ENCODE data around the gene SLC22A15. TPM values are rescaled to one million over a fixed set of nuclear protein-coding genes. Genes with fewer than 3 reads are reported as not detected.

The SLC22A15 gene
- total RNA-seq (2022): 0.16 and 0.28 TPM in 2 replicates
- percentile 32 among the genes with signal in this experiment for Bru-seq, nascent RNA
- percentile 24 among the genes with signal in this experiment for BruChase-seq, experiment 1, labeled RNA remaining after a 2-hour chase
- BruChase-seq, experiment 2, labeled RNA remaining after a 6-hour chase: percentile 21 among the genes with signal in this experiment
- long read RNA-seq: 0 reads

GRCh38 chr1:115976062-115976920 lies at the start of gene SLC22A15:
Gene SLC22A15 (plus strand): TSS chr1:115976513. CDS start chr1:115976628, 115 bp downstream.
- DNase-seq: peak; percentile 35 to 37
- BruUV-seq (replicated peaks): no TSS peak
- intact Hi-C loops (cut with micrococcal nuclease; ENCODE audit: unreplicated experiment): no loop called here
- Mint-ChIP-seq H3K36me3 (ENCODE audit: insufficient read depth, unreplicated experiment) (no peaks in the 10 kb centered on the region), H3K27ac (ENCODE audit: unreplicated experiment) (no peak within 1 kb of the TSS), H3K9me3 (ENCODE audit: unreplicated experiment) (no peaks in the 10 kb centered on the region), H3K4me1 (ENCODE audit: low read depth, unreplicated experiment) (no peaks in the 10 kb centered on the region), H3K27me3 (ENCODE audit: insufficient read depth, unreplicated experiment) (peaks cover 3% of the 10 kb centered on the region), H3K4me3 (ENCODE audit: unreplicated experiment) (peak within 1 kb of the TSS; percentile 74)
- ChIA-PET CTCF (no interaction called here), POLR2A (no interaction called here)
- no peaks in the 10 kb centered on the region for H3K4me1 ChIP-seq
- peak within 1 kb of the TSS; percentile 44 for H3K4me3 ChIP-seq (ENCODE audit: low read depth, low read length)
- no peaks in the 10 kb centered on the region for H3K9me3 ChIP-seq
- no peak for TF ChIP-seq CTCF (IDR thresholded peaks at IDR 0.05; ENCODE audit: insufficient read depth in 1 of 2, low read depth in 1 of 2, low read length in 1 of 2, severe bottlenecking in 1 of 2, unreplicated experiment in 1 of 2)
- H3K27me3 ChIP-seq (replicated peaks; ENCODE audit: control insufficient read depth, insufficient read depth, low read length): no peaks in the 10 kb centered on the region
- no peaks in the 10 kb centered on the region for H3K36me3 ChIP-seq (ENCODE audit: control insufficient read depth, insufficient read depth, low read length)

- H3K4me1 ChIP-seq: no peaks in the 10 kb centered on the region
- no peaks in the 10 kb centered on the region for H3K36me3 ChIP-seq (ENCODE audit: control insufficient read depth, insufficient read depth, low read length)
- CTCF ChIA-PET: no interaction called here
- H3K4me3 ChIP-seq (ENCODE audit: low read depth, low read length): no peak overlapping the region
- POLR2A ChIA-PET: no interaction called here
- DNase-seq: no peak
- intact Hi-C loops (cut with micrococcal nuclease; ENCODE audit: unreplicated experiment): no loop called here
- H3K9me3 ChIP-seq: no peaks in the 10 kb centered on the region
- peaks cover 3% of the 10 kb centered on the region for H3K27me3 Mint-ChIP-seq (ENCODE audit: insufficient read depth, unreplicated experiment)
- H3K4me1 Mint-ChIP-seq (ENCODE audit: low read depth, unreplicated experiment): no peaks in the 10 kb centered on the region
- H3K9me3 Mint-ChIP-seq (ENCODE audit: unreplicated experiment): no peaks in the 10 kb centered on the region
- no peak overlapping the region for H3K4me3 Mint-ChIP-seq (ENCODE audit: unreplicated experiment)
- no peak for TF ChIP-seq CTCF (IDR thresholded peaks at IDR 0.05; ENCODE audit: insufficient read depth in 1 of 2, low read depth in 1 of 2, low read length in 1 of 2, severe bottlenecking in 1 of 2, unreplicated experiment in 1 of 2)
- no peaks in the 10 kb centered on the region for H3K36me3 Mint-ChIP-seq (ENCODE audit: insufficient read depth, unreplicated experiment)
- H3K27ac Mint-ChIP-seq (ENCODE audit: unreplicated experiment): no peak overlapping the region
- no peaks in the 10 kb centered on the region for H3K27me3 ChIP-seq (replicated peaks; ENCODE audit: control insufficient read depth, insufficient read depth, low read length)
- BruUV-seq (replicated peaks): no TSS peak
These were observed 48.3 kb upstream of the SLC22A15 start for GRCh38 chr1:115927971-115928370.

- no peak overlapping the region for H3K4me3 ChIP-seq (ENCODE audit: low read depth, low read length)
- Mint-ChIP-seq H3K27me3 (ENCODE audit: insufficient read depth, unreplicated experiment) (peaks cover 3% of the 10 kb centered on the region), H3K36me3 (ENCODE audit: insufficient read depth, unreplicated experiment) (no peaks in the 10 kb centered on the region), H3K4me1 (ENCODE audit: low read depth, unreplicated experiment) (no peaks in the 10 kb centered on the region), H3K9me3 (ENCODE audit: unreplicated experiment) (no peaks in the 10 kb centered on the region), H3K27ac (ENCODE audit: unreplicated experiment) (no peak overlapping the region), H3K4me3 (ENCODE audit: unreplicated experiment) (no peak overlapping the region)
- DNase-seq: no peak
- no peaks in the 10 kb centered on the region for H3K27me3 ChIP-seq (replicated peaks; ENCODE audit: control insufficient read depth, insufficient read depth, low read length)
- CTCF ChIA-PET: no interaction called here
- no peak for TF ChIP-seq CTCF (IDR thresholded peaks at IDR 0.05; ENCODE audit: insufficient read depth in 1 of 2, low read depth in 1 of 2, low read length in 1 of 2, severe bottlenecking in 1 of 2, unreplicated experiment in 1 of 2)
- H3K36me3 ChIP-seq (ENCODE audit: control insufficient read depth, insufficient read depth, low read length): no peaks in the 10 kb centered on the region
- H3K9me3 ChIP-seq: no peaks in the 10 kb centered on the region
- H3K4me1 ChIP-seq: no peaks in the 10 kb centered on the region
- BruUV-seq (replicated peaks): no TSS peak
- intact Hi-C loops (cut with micrococcal nuclease; ENCODE audit: unreplicated experiment): no loop called here
- POLR2A ChIA-PET: no interaction called here
These were observed 46.4 kb upstream of the SLC22A15 start for GRCh38 chr1:115929881-115930280.

Measured in Caco-2 (cell line).